Right atrium auricular region (tissue), 2 donors: ENCODE data around the gene DENND11. TPM values are rescaled to one million over a fixed set of nuclear protein-coding genes. Genes with fewer than 3 reads are reported as not detected.
A peak's percentile ranks its signal among the peaks of the same experiment; 100 is the strongest.

Experiments used
- DNase-seq: peaks from one replicate; pipeline ENCODE4 v3.0.0-alpha.2; 2019; ENCODE audit warnings: low spot score
- H3K27ac ChIP-seq, 2 donors: fragments of 200-600 bp; sonication (generic); 1 replicate in 1 of 2; 2 replicates in 1 of 2; pipeline ENCODE4 v1.5.1; 2016 to 2019
- H3K27me3 ChIP-seq, 2 donors: fragments of 200-600 bp; sonication (generic); one replicate each; pipeline versions ENCODE4 v1.5.1 to v1.6.0; 2017 to 2019
- H3K36me3 ChIP-seq: fragments of 200-600 bp; sonication (generic); one replicate; pipeline ENCODE4 v1.5.1; 2016
- H3K4me1 ChIP-seq, 2 donors: fragments of 200-600 bp; sonication (generic); one replicate each; pipeline versions ENCODE4 v1.5.1 to v1.6.0; 2017 to 2019
- H3K4me3 ChIP-seq, 2 donors: fragments of 200-600 bp; sonication (generic); 1 replicate in 1 of 2; 2 replicates in 1 of 2; pipeline ENCODE4 v1.5.1; 2017 to 2019; ENCODE audit warnings: mild to moderate bottlenecking in 1 of 2, moderate library complexity in 1 of 2
- H3K9me3 ChIP-seq, 2 donors: fragments of 200-600 bp; sonication (generic); one replicate each; pipeline ENCODE4 v1.5.1; 2019
- CTCF ChIP-seq, 2 donors: fragments of 200-600 bp; sonication (generic); IDR thresholded peaks; one replicate each; pipeline ENCODE4 v1.5.1; 2019; ENCODE audit warnings: antibody characterized with exemption in 2 of 2
- total RNA-seq, 2 donors: library from RNA; depleted of rRNA; stranded (reverse); fragments of >200 nt; gene quantifications; one replicate each; pipeline ENCODE4 v1.1.0, GENCODE V29; 2016

The DENND11 gene
- total RNA-seq, 2 donors from 2014 or later = 6.5 to 10.6 TPM

DNA sequence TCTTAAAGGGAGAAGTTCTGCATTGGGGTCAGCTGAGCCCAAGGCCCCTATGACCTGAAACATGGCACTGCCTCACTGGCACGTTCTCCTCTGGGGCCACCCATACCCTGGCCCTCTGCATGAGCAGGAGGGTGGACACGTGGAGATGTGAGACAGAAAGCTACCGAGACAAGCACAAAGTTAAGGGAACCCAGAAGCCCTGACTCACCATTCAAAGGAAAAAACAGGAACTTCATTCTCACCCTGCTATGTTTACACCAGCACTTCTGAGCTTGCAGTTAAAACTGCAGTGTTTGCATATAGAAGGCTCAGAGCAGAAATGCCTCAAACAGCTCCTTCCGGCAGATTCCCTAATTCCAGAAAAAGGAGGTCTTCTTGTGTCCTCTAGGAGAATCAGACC lies 41.7 kb downstream of the DENND11 start:
- Histone ChIP-seq H3K9me3 (no peaks in the 10 kb centered on the region), H3K27me3 (no peaks in the 10 kb centered on the region), H3K27ac (no peak overlapping the region), H3K4me3 (no peak overlapping the region), H3K4me1 (no peaks in the 10 kb centered on the region), H3K36me3 (peaks cover 38% of the 10 kb centered on the region)
- no peak for DNase-seq
- no peak for TF ChIP-seq CTCF (IDR thresholded peaks at IDR 0.05)

GRCh38 chr7:141659501-141659900 lies 42.5 kb downstream of the DENND11 start:
- H3K36me3 ChIP-seq = peaks cover 30% of the 10 kb centered on the region
- DNase-seq = no peak
- no peak for TF ChIP-seq CTCF (IDR thresholded peaks at IDR 0.05)
- no peaks in the 10 kb centered on the region for H3K27me3 ChIP-seq
- no peak overlapping the region for H3K4me3 ChIP-seq
- H3K27ac ChIP-seq = no peak overlapping the region
- no peaks in the 10 kb centered on the region for H3K9me3 ChIP-seq
- no peaks in the 10 kb centered on the region for H3K4me1 ChIP-seq

DNA sequence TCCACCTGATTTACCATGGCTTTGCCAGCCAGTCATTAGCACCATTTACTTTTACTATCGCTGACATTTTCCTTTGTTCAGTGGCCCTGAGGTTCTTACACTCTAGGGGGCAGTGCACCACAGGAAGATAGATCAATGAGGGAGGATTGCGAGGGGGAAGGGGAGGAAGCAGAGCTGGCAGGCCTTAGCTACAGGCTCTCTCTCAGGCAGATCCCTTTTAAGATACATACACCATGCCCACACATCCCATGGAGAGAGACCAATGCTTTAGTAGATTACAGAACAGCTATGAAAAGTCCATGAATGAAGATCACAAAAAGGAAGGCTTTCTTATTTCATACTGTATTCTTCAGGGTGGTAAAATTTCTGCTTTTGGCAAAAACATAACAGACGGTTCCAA lies 47.4 kb downstream of the DENND11 start:
- no peak for DNase-seq
- Histone ChIP-seq H3K27ac (no peak overlapping the region), H3K36me3 (peaks cover 14% of the 10 kb centered on the region), H3K4me3 (no peak overlapping the region), H3K9me3 (no peaks in the 10 kb centered on the region), H3K4me1 (peaks cover 0 to 8% of the 10 kb centered on the region in 2 donors), H3K27me3 (no peaks in the 10 kb centered on the region)
- peak; percentile 34 to 70 for TF ChIP-seq CTCF (IDR thresholded peaks at IDR 0.05)

- Histone ChIP-seq H3K4me3 (no peak overlapping the region), H3K9me3 (no peaks in the 10 kb centered on the region), H3K27ac (no peak overlapping the region), H3K27me3 (no peaks in the 10 kb centered on the region), H3K4me1 (peaks cover 0 to 14% of the 10 kb centered on the region in 2 donors), H3K36me3 (peaks cover 8% of the 10 kb centered on the region)
- DNase-seq = no peak
- no peak for TF ChIP-seq CTCF (IDR thresholded peaks at IDR 0.05)
Measured at GRCh38 chr7:141652691-141653090, 49.3 kb downstream of the DENND11 start.

Other genes starting within 250 kb of the DENND11 start
- gene AGK, start 150.8 kb downstream of the DENND11 start, total RNA-seq = 10 to 100 TPM; 24.2 to 41.9 TPM
- not detected for gene WEE2, start 6.2 kb upstream of the DENND11 start, total RNA-seq
- 100 to 1,000 TPM; 102 to 119 TPM for gene SSBP1, start 36.2 kb upstream of the DENND11 start, total RNA-seq
- not detected for gene TAS2R3, start 61.9 kb upstream of the DENND11 start, total RNA-seq
- gene TAS2R4, start 74.5 kb upstream of the DENND11 start, total RNA-seq = under 1 TPM in 1 of 2 donors, not detected in 1; 0.31 TPM
- gene TAS2R5, start 88.1 kb upstream of the DENND11 start, total RNA-seq = under 1 TPM in 1 of 2 donors, not detected in 1; 0.59 TPM
- not detected for gene PRSS37, start 139.3 kb upstream of the DENND11 start, total RNA-seq
- gene OR9A4, start 214.2 kb upstream of the DENND11 start, total RNA-seq = not detected
- 1 to 10 TPM; 1.0 to 1.7 TPM for gene CLEC5A, start 244.8 kb upstream of the DENND11 start, total RNA-seq